HepG2 (cell line): ENCODE results near the gene CBFA2T2. TPM values are rescaled to one million over a fixed set of nuclear protein-coding genes. Genes with fewer than 3 reads are reported as not detected.

Experiments used
- DNMT3B ChIP-seq: conservative IDR thresholded peaks from 2 replicates; pipeline ENCODE4 v1.6.1; 2016; ENCODE audit warnings: missing biosample characterization, control low read depth
- DPF2 ChIP-seq: sonication (generic); formaldehyde crosslinking; IDR thresholded peaks from 2 replicates; pipeline ENCODE4 v1.4.0; 2020; ENCODE audit warnings: mild to moderate bottlenecking, low read depth, missing genetic modification reagents, borderline replicate concordance
- PCBP2 ChIP-seq: fragments of 200-400 bp; formaldehyde crosslinking; optimal IDR thresholded peaks from 2 replicates; pipeline ENCODE3; 2018; ENCODE audit warnings: low read length, low read depth; ENCODE audit not compliant: poor library complexity, severe bottlenecking
- SRSF1 ChIP-seq: fragments of 200-400 bp; formaldehyde crosslinking; optimal IDR thresholded peaks from 2 replicates; pipeline ENCODE3; 2017; ENCODE audit warnings: mild to moderate bottlenecking, low read depth, low read length, moderate library complexity
- U2AF2 ChIP-seq: fragments of 200-400 bp; formaldehyde crosslinking; IDR thresholded peaks from 2 replicates; pipeline ENCODE4 v1.6.1; 2017; ENCODE audit warnings: low read depth, mild to moderate bottlenecking, low read length
- ZBTB25 ChIP-seq: IDR thresholded peaks from 2 replicates; pipeline ENCODE4 v1.6.1; 2018; ENCODE audit warnings: missing genetic modification reagents
- ZBTB49 ChIP-seq: sonication (generic); formaldehyde crosslinking; IDR thresholded peaks from 2 replicates; pipeline ENCODE4 v1.4.0; 2020; ENCODE audit warnings: missing genetic modification reagents, borderline replicate concordance
- ZIK1 ChIP-seq: sonication (generic); formaldehyde crosslinking; IDR thresholded peaks from 2 replicates; pipeline ENCODE4 v1.5.0; 2020; ENCODE audit warnings: mild to moderate bottlenecking, low read depth, missing genetic modification reagents, borderline replicate concordance
- ZMAT5 ChIP-seq: sonication (generic); formaldehyde crosslinking; IDR thresholded peaks from 2 replicates; pipeline ENCODE4 v1.5.0; 2020; ENCODE audit warnings: mild to moderate bottlenecking, low read depth, missing genetic modification reagents, borderline replicate concordance
- ZNF333 ChIP-seq: sonication (generic); formaldehyde crosslinking; IDR thresholded peaks from 2 replicates; pipeline ENCODE4 v1.4.0; 2020; ENCODE audit warnings: mild to moderate bottlenecking, missing genetic modification reagents, borderline replicate concordance
- ZNF354B ChIP-seq: sonication (generic); formaldehyde crosslinking; IDR thresholded peaks from 2 replicates; pipeline ENCODE4 v1.8.0; 2022; ENCODE audit warnings: mild to moderate bottlenecking, missing genetic modification reagents
- ZNF441 ChIP-seq: sonication (generic); formaldehyde crosslinking; IDR thresholded peaks from 2 replicates; pipeline ENCODE4 v1.7.0; 2021; ENCODE audit warnings: missing genetic modification reagents, borderline replicate concordance
- ZNF510 ChIP-seq: sonication (generic); formaldehyde crosslinking; IDR thresholded peaks from 2 replicates; pipeline ENCODE4 v1.4.0; 2020; ENCODE audit warnings: low read depth, mild to moderate bottlenecking, missing genetic modification reagents
- ZNF660 ChIP-seq: sonication (generic); formaldehyde crosslinking; IDR thresholded peaks from 2 replicates; pipeline ENCODE4 v1.5.1; 2020; ENCODE audit warnings: mild to moderate bottlenecking, low read depth, missing genetic modification reagents, borderline replicate concordance
- polyA plus RNA-seq, 8 experiments: library from polyadenylated mRNA; depleted of rRNA in 3 of 8; stranded (reverse) in 7 of 8; unstranded in 1 of 8; fragments of >200 nt; fragmentation: Illumina TruSeq in 4 of 8; extraction: Trizol in 4 of 8; gene quantifications; 2 replicates each; pipeline versions ENCODE4 v1.2.1 to v1.2.3, GENCODE V29; 2011 to 2016; ENCODE audit warnings: low read depth in 4 of 8, missing spikeins in 1 of 8, mixed read lengths in 1 of 8; ENCODE audit not compliant: insufficient read depth in 1 of 8
- total RNA-seq, 5 experiments: library from RNA; depleted of rRNA; stranded (reverse); fragments of >200 nt; fragmentation: Illumina TruSeq; extraction: Trizol; gene quantifications; 2 replicates each; pipeline ENCODE4 v1.2.3, GENCODE V29; 2016; ENCODE audit warnings: low read depth in 1 of 5
- TF ChIP-seq, protein P1 (sequence below): sonication (generic); formaldehyde crosslinking; IDR thresholded peaks from 2 replicates; pipeline ENCODE4 v1.8.1; 2022; ENCODE audit warnings: mild to moderate bottlenecking, missing genetic modification reagents
- TF ChIP-seq, protein P2 (sequence below): sonication (generic); formaldehyde crosslinking; IDR thresholded peaks from 2 replicates; pipeline ENCODE4 v1.5.1; 2020; ENCODE audit warnings: missing genetic modification reagents, mild to moderate bottlenecking, borderline replicate concordance

Gene CBFA2T2
- total and polyA plus RNA-seq, 2 of the 13 experiments (the other 11 are each of a cell fraction or from before 2014, with no cell fraction given): 6.3 to 21.2 TPM

GRCh38 chr20:33489495-33490022 lies 337 bp upstream of the CBFA2T2 start (continued):
- TF ChIP-seq ZIK1 (peak; percentile 89), ZNF333 (CRISPR knock-in tag) (no peak), ZNF441 (CRISPR knock-in tag) (0 out of 2 replicates have a peak, but pooled peaks have one; percentile 11), SRSF1 (peak; percentile 41), DNMT3B (CRISPR knock-in tag) (no peak; the same call in 1 of the 2 replicates), ZNF660 (CRISPR knock-in tag) (no peak), ZBTB25 (CRISPR knock-in tag) (peak; percentile 90), ZNF510 (CRISPR knock-in tag) (peak; percentile 74), PCBP2 (no peak), ZBTB49 (CRISPR knock-in tag) (peak; percentile 66; the same call in 1 of the 2 replicates), ZNF354B (no peak), U2AF2 (no peak), DPF2 (CRISPR knock-in tag) (0 out of 2 replicates have a peak, but pooled peaks have one; percentile 27), ZMAT5 (CRISPR knock-in tag) (no peak)
- TF ChIP-seq, protein P1, sequence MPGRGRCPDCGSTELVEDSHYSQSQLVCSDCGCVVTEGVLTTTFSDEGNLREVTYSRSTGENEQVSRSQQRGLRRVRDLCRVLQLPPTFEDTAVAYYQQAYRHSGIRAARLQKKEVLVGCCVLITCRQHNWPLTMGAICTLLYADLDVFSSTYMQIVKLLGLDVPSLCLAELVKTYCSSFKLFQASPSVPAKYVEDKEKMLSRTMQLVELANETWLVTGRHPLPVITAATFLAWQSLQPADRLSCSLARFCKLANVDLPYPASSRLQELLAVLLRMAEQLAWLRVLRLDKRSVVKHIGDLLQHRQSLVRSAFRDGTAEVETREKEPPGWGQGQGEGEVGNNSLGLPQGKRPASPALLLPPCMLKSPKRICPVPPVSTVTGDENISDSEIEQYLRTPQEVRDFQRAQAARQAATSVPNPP (CRISPR knock-in tag): no peak; the same call in 1 of the 2 replicates
- TF ChIP-seq, protein P2, sequence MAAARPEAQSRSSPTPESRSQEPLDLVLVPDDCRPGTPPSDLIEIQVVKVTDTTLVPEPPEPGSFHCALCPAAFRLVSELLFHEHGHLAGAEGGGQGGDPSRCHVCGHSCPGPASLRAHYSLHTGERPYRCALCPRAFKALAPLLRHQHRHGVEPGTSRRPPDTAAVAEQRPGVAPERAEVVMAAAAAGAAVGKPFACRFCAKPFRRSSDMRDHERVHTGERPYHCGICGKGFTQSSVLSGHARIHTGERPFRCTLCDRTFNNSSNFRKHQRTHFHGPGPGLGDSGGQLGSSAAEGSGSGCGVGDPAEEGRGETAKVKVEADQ (CRISPR knock-in tag): no peak
